ENCODE data around the gene ADAM12.

The ADAM12 gene

DNA sequence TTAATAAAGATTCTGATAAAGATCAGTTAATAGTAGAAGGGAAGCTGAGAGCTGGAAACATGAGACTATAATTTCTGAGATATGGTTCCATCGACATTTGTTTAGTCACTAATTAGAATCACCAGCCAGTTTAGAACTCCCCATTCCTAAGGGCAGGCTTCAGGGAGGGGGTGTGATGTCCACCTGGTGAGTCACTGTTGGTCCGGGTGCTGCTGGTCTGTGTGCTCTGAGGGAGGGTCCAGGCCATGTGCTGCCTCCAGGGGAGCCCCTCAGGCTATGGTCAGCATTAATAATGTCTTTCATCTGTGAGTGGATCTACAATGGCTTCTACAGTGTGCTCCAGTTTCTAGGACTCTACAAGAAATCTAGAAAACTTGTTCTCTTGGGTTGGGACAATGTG is 115.8 kb downstream of the ADAM12 start:
- no peak overlapping the region for H3K4me3 ChIP-seq (ENCODE audit: low read length)
- no peak overlapping the region for H2AFZ ChIP-seq (ENCODE audit: low read depth, low read length)
- H3K9ac ChIP-seq (ENCODE audit: low read length): no peak overlapping the region
- H3K36me3 ChIP-seq (replicated peaks; ENCODE audit: low read depth, low read length): no peaks in the 10 kb centered on the region
- no peaks in the 10 kb centered on the region for H3K27me3 ChIP-seq (ENCODE audit: low read depth, low read length)
- no peak overlapping the region for H3K4me2 ChIP-seq (ENCODE audit: low read length)
- no peaks in the 10 kb centered on the region for H3K79me2 ChIP-seq (ENCODE audit: low read length)
- no peak for TF ChIP-seq EZH2phosphoT487 (IDR thresholded peaks at IDR 0.05; ENCODE audit: low read depth)
- TF ChIP-seq, protein P1, sequence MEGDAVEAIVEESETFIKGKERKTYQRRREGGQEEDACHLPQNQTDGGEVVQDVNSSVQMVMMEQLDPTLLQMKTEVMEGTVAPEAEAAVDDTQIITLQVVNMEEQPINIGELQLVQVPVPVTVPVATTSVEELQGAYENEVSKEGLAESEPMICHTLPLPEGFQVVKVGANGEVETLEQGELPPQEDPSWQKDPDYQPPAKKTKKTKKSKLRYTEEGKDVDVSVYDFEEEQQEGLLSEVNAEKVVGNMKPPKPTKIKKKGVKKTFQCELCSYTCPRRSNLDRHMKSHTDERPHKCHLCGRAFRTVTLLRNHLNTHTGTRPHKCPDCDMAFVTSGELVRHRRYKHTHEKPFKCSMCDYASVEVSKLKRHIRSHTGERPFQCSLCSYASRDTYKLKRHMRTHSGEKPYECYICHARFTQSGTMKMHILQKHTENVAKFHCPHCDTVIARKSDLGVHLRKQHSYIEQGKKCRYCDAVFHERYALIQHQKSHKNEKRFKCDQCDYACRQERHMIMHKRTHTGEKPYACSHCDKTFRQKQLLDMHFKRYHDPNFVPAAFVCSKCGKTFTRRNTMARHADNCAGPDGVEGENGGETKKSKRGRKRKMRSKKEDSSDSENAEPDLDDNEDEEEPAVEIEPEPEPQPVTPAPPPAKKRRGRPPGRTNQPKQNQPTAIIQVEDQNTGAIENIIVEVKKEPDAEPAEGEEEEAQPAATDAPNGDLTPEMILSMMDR (IDR thresholded peaks at IDR 0.05; ENCODE audit: low read depth, low read length): no peak
- no peak overlapping the region for H3K27ac ChIP-seq (ENCODE audit: low read length)
- no peaks in the 10 kb centered on the region for H4K20me1 ChIP-seq (ENCODE audit: insufficient read depth, low read length)
- H3K4me1 ChIP-seq (ENCODE audit: low read length): no peaks in the 10 kb centered on the region
- no peaks in the 10 kb centered on the region for H3K9me3 ChIP-seq (ENCODE audit: insufficient read depth, low read length)

DNA sequence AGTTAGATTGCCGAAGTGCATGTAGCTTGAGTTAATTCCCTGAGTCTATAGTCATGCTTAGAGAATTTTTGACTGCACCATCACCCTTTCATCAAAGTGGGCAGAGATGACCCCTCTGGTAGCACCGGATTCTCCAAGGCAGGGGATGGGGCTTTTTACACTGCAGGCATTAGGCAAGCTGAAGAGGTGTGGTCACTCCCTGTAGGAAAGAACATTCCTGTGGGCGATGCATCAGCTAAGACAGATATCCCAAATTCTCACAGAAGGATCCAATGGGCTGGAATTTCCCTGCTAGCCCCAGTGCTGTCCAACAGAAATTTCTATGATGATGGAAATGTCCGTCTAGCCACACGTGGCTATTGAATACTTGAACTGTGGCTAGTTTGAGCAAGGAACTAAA is 118.2 kb downstream of the ADAM12 start:
- TF ChIP-seq, protein P1 (IDR thresholded peaks at IDR 0.05; ENCODE audit: low read depth, low read length): no peak
- no peak for TF ChIP-seq EZH2phosphoT487 (IDR thresholded peaks at IDR 0.05; ENCODE audit: low read depth)

DNA sequence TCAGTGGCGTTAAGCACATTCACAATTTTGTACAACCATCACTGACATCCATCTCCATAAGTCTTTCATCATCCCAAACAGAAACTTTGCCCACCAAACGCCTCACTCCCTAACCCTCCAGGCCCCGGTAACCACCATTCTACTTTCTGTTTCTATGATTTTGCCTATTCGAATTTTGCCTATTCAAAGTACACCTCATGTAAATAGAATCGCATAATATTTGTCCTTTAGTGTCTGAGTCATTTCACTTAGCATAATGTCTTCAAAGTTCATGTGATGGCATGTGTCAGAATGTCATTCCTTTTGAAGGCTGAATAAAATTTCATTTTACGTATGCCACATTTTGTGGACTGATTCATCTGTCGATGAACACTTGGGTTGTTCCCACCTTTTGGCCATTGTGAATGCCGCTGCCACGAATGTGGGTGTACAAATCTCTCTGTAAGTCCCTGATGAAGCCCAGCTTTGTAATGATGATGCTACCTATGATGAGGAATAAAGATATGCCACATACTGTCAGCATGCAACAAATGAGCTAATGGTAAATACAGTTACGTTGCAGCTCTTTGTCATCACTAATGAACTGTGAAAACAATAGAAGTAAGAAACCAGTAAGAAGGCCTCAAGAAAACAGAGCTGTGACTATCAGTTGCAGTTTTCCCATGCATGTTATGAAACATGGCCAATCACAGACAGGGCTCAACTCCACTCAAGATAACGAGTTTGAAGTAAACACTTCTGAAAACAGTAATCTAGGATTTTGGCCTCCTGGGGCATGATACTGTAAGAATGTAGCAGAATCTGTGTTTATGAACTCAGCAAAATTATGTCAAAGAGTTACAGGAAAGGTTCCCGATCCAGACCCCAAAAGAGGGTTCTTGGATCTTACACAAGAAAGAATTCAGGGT is 120.0 kb downstream of the ADAM12 start:
- TF ChIP-seq, protein P1 (IDR thresholded peaks at IDR 0.05; ENCODE audit: low read depth, low read length): no peak
- TF ChIP-seq EZH2phosphoT487 (IDR thresholded peaks at IDR 0.05; ENCODE audit: low read depth): no peak
- Histone ChIP-seq H3K36me3 (replicated peaks; ENCODE audit: low read depth, low read length) (no peaks in the 10 kb centered on the region), H3K9me3 (ENCODE audit: insufficient read depth, low read length) (no peaks in the 10 kb centered on the region), H3K4me3 (ENCODE audit: low read length) (no peak overlapping the region), H2AFZ (ENCODE audit: low read depth, low read length) (no peak overlapping the region), H3K4me2 (ENCODE audit: low read length) (no peak overlapping the region), H3K79me2 (ENCODE audit: low read length) (no peaks in the 10 kb centered on the region), H3K4me1 (ENCODE audit: low read length) (no peaks in the 10 kb centered on the region), H3K27ac (ENCODE audit: low read length) (no peak overlapping the region), H3K27me3 (ENCODE audit: low read depth, low read length) (0 out of 2 replicates have a peak, but pooled peaks cover 3% of the 10 kb centered on the region), H4K20me1 (ENCODE audit: insufficient read depth, low read length) (no peaks in the 10 kb centered on the region), H3K9ac (ENCODE audit: low read length) (no peak overlapping the region)

More for the DNA sequence above, 118.2 kb downstream of the ADAM12 start:
- Histone ChIP-seq H3K4me1 (ENCODE audit: low read length) (no peaks in the 10 kb centered on the region), H3K27me3 (ENCODE audit: low read depth, low read length) (no peaks in the 10 kb centered on the region), H3K9me3 (ENCODE audit: insufficient read depth, low read length) (no peaks in the 10 kb centered on the region), H3K79me2 (ENCODE audit: low read length) (no peaks in the 10 kb centered on the region), H3K27ac (ENCODE audit: low read length) (no peak overlapping the region), H3K36me3 (replicated peaks; ENCODE audit: low read depth, low read length) (no peaks in the 10 kb centered on the region), H3K4me2 (ENCODE audit: low read length) (no peak overlapping the region), H3K4me3 (ENCODE audit: low read length) (no peak overlapping the region), H4K20me1 (ENCODE audit: insufficient read depth, low read length) (no peaks in the 10 kb centered on the region), H3K9ac (ENCODE audit: low read length) (no peak overlapping the region), H2AFZ (ENCODE audit: low read depth, low read length) (no peak overlapping the region)

DNA sequence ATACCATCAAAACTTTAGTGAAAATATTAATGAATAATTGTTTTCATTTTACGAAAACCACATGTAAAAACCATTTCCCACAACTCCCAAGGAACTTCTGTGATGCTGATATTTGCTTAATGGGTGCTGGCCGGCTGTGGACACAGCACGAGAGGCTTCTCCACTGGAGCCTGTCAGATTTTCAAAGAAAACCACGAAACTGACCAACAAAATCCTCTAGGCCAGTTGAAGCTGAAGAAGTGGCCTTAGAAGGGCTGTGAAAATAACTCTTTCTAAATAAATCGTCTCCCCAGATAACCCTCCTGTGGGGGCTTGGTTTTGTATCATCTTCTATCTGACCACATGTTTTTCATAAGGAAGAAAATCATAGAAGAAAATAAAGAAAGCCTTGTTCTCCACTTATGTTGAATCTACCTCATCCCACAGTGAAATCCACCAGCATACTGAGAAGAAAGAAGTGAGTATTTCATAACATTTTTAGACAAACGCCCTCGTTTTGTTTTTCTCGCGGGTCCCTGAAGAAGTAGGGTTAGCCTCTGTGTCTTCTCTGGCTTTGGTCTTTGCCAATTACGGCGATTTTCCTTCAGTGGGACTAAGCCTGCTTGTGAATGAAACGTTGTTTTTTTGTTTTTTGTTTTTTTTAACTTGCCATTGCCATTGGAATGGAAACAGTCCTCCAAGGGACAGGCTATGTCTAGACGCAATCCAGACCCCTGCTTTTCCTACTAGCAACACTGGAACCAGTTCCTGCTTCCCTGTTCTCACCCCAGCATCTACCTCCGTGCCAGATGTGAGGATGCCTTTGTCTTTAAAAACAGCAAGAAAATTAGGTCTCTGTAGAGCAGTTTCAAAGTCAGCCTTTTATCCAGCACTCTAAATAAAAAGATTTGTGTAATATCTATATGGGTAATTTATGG is 123.9 kb downstream of the ADAM12 start:
- Histone ChIP-seq H4K20me1 (ENCODE audit: insufficient read depth, low read length) (no peaks in the 10 kb centered on the region), H3K4me3 (ENCODE audit: low read length) (no peak overlapping the region), H3K9me3 (ENCODE audit: insufficient read depth, low read length) (no peaks in the 10 kb centered on the region), H3K4me2 (ENCODE audit: low read length) (no peak overlapping the region), H3K9ac (ENCODE audit: low read length) (no peak overlapping the region), H3K27ac (ENCODE audit: low read length) (no peak overlapping the region), H3K27me3 (ENCODE audit: low read depth, low read length) (0 out of 2 replicates have a peak, but pooled peaks cover 3% of the 10 kb centered on the region), H3K36me3 (replicated peaks; ENCODE audit: low read depth, low read length) (no peaks in the 10 kb centered on the region), H3K4me1 (ENCODE audit: low read length) (no peaks in the 10 kb centered on the region), H2AFZ (ENCODE audit: low read depth, low read length) (no peak overlapping the region), H3K79me2 (ENCODE audit: low read length) (no peaks in the 10 kb centered on the region)
- TF ChIP-seq, protein P1 (IDR thresholded peaks at IDR 0.05; ENCODE audit: low read depth, low read length): no peak
- no peak for TF ChIP-seq EZH2phosphoT487 (IDR thresholded peaks at IDR 0.05; ENCODE audit: low read depth)

All from OCI-LY3 (cell line).